HepG2 (cell line): ENCODE data around the gene ANKS4B. TPM values are rescaled to one million over a fixed set of nuclear protein-coding genes. Genes with fewer than 3 reads are reported as not detected.
A peak's percentile ranks its signal among the peaks of the same experiment; 100 is the strongest.

ENCODE experiments used
- ATF1 ChIP-seq: IDR thresholded peaks from 2 replicates; pipeline ENCODE4 v1.6.1; 2016; ENCODE audit warnings: mild to moderate bottlenecking, control low read depth
- BCL6 ChIP-seq: IDR thresholded peaks from 2 replicates; pipeline ENCODE4 v1.6.1; 2016; ENCODE audit warnings: missing genetic modification reagents, missing compliant biosample characterization
- EEA1 ChIP-seq: sonication (generic); formaldehyde crosslinking; IDR thresholded peaks from 2 replicates; pipeline ENCODE4 v1.5.1; 2020; ENCODE audit warnings: mild to moderate bottlenecking, missing genetic modification reagents, borderline replicate concordance
- IRF2 ChIP-seq: IDR thresholded peaks from 2 replicates; pipeline ENCODE4 v1.6.1; 2018; ENCODE audit warnings: missing genetic modification reagents, missing compliant biosample characterization
- JARID2 ChIP-seq: sonication (generic); formaldehyde crosslinking; IDR thresholded peaks from 2 replicates; pipeline ENCODE4 v1.8.1; 2023; ENCODE audit warnings: missing genetic modification reagents, inconsistent platforms; ENCODE audit not compliant: insufficient replicate concordance
- KAT8 ChIP-seq: IDR thresholded peaks from 2 replicates; pipeline ENCODE4 v1.6.1; 2016; ENCODE audit warnings: missing genetic modification reagents, missing compliant biosample characterization
- KLF9 ChIP-seq: IDR thresholded peaks from 2 replicates; pipeline ENCODE4 v1.6.1; 2016; ENCODE audit warnings: low read depth
- NFATC3 ChIP-seq: sonication (generic); formaldehyde crosslinking; IDR thresholded peaks from 2 replicates; pipeline ENCODE4 v1.5.1; 2020; ENCODE audit warnings: mild to moderate bottlenecking, missing genetic modification reagents
- NR0B2 ChIP-seq: sonication (generic); formaldehyde crosslinking; IDR thresholded peaks from 2 replicates; pipeline ENCODE4 v1.4.0; 2020; ENCODE audit warnings: mild to moderate bottlenecking, missing genetic modification reagents
- RNF2 ChIP-seq: fragments of 450-650 bp; conservative IDR thresholded peaks from 2 replicates; pipeline ENCODE4 v1.6.1; 2016; ENCODE audit warnings: low read depth
- SRSF9 ChIP-seq: fragments of 200-400 bp; formaldehyde crosslinking; IDR thresholded peaks from 2 replicates; pipeline ENCODE4 v1.6.1; 2018; ENCODE audit warnings: borderline replicate concordance, mild to moderate bottlenecking, low read depth, low read length; ENCODE audit not compliant: insufficient read depth, poor library complexity, severe bottlenecking
- TOPORS ChIP-seq: sonication (generic); formaldehyde crosslinking; IDR thresholded peaks from 2 replicates; pipeline ENCODE4 v1.8.0; 2023; ENCODE audit warnings: mild to moderate bottlenecking, missing genetic modification reagents
- WIZ ChIP-seq: sonication (generic); formaldehyde crosslinking; IDR thresholded peaks from 2 replicates; pipeline ENCODE4 v1.5.1; 2020; ENCODE audit warnings: mild to moderate bottlenecking, missing genetic modification reagents
- ZFAT ChIP-seq: sonication (generic); formaldehyde crosslinking; conservative IDR thresholded peaks from 2 replicates; pipeline ENCODE4 v1.8.1; 2023; ENCODE audit warnings: missing genetic modification reagents, inconsistent platforms
- ZNF337 ChIP-seq: sonication (generic); formaldehyde crosslinking; IDR thresholded peaks from 2 replicates; pipeline ENCODE4 v1.5.1; 2020; ENCODE audit warnings: missing genetic modification reagents, low read depth, mild to moderate bottlenecking, borderline replicate concordance
- ZNF33B ChIP-seq: sonication (generic); formaldehyde crosslinking; IDR thresholded peaks from 2 replicates; pipeline ENCODE4 v1.5.1; 2020; ENCODE audit warnings: mild to moderate bottlenecking, missing genetic modification reagents
- ZNF607 ChIP-seq: sonication (generic); formaldehyde crosslinking; IDR thresholded peaks from 2 replicates; pipeline ENCODE4 v1.5.1; 2020; ENCODE audit warnings: missing genetic modification reagents, mild to moderate bottlenecking, borderline replicate concordance
- polyA plus RNA-seq, 8 experiments: library from polyadenylated mRNA; depleted of rRNA in 3 of 8; stranded (reverse) in 7 of 8; unstranded in 1 of 8; fragments of >200 nt; fragmentation: Illumina TruSeq in 4 of 8; extraction: Trizol in 4 of 8; gene quantifications; 2 replicates each; pipeline versions ENCODE4 v1.2.1 to v1.2.3, GENCODE V29; 2011 to 2016; ENCODE audit warnings: low read depth in 4 of 8, missing spikeins in 1 of 8, mixed read lengths in 1 of 8; ENCODE audit not compliant: insufficient read depth in 1 of 8
- total RNA-seq, 5 experiments: library from RNA; depleted of rRNA; stranded (reverse); fragments of >200 nt; fragmentation: Illumina TruSeq; extraction: Trizol; gene quantifications; 2 replicates each; pipeline ENCODE4 v1.2.3, GENCODE V29; 2016; ENCODE audit warnings: low read depth in 1 of 5
- TF ChIP-seq, protein P1 (sequence below): sonication (generic); formaldehyde crosslinking; IDR thresholded peaks from 2 replicates; pipeline ENCODE4 v1.9.0; 2022; ENCODE audit warnings: low read depth, missing genetic modification reagents
- TF ChIP-seq, protein P2 (sequence below): sonication (generic); formaldehyde crosslinking; IDR thresholded peaks from 2 replicates; pipeline ENCODE4 v1.4.0; 2020; ENCODE audit warnings: mild to moderate bottlenecking, missing genetic modification reagents
- TF ChIP-seq, protein P3 (sequence below): sonication (generic); formaldehyde crosslinking; IDR thresholded peaks from 2 replicates; pipeline ENCODE4 v1.4.0; 2020; ENCODE audit warnings: low read depth, mild to moderate bottlenecking, missing genetic modification reagents
- TF ChIP-seq, protein P4 (sequence below): sonication (generic); formaldehyde crosslinking; IDR thresholded peaks from 2 replicates; pipeline ENCODE4 v1.4.0; 2020; ENCODE audit warnings: mild to moderate bottlenecking, missing genetic modification reagents

The ANKS4B gene
- total and polyA plus RNA-seq, 2 of the 13 experiments (the other 11 are each of a cell fraction or from before 2014, with no cell fraction given), result 6.5 to 30.0 TPM

- TF ChIP-seq, protein P1, sequence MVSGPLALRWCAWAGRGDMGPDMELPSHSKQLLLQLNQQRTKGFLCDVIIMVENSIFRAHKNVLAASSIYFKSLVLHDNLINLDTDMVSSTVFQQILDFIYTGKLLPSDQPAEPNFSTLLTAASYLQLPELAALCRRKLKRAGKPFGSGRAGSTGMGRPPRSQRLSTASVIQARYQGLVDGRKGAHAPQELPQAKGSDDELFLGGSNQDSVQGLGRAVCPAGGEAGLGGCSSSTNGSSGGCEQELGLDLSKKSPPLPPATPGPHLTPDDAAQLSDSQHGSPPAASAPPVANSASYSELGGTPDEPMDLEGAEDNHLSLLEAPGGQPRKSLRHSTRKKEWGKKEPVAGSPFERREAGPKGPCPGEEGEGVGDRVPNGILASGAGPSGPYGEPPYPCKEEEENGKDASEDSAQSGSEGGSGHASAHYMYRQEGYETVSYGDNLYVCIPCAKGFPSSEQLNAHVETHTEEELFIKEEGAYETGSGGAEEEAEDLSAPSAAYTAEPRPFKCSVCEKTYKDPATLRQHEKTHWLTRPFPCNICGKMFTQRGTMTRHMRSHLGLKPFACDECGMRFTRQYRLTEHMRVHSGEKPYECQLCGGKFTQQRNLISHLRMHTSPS (CRISPR knock-in tag), result peak; percentile 37; the same call in 1 of the 2 replicates
- no peak for TF ChIP-seq ZNF337 (CRISPR knock-in tag)
- TF ChIP-seq ZFAT (CRISPR knock-in tag), result no peak
- TF ChIP-seq KAT8 (CRISPR knock-in tag), result no peak
- TF ChIP-seq JARID2 (CRISPR knock-in tag), result no peak
- TF ChIP-seq, protein P2, sequence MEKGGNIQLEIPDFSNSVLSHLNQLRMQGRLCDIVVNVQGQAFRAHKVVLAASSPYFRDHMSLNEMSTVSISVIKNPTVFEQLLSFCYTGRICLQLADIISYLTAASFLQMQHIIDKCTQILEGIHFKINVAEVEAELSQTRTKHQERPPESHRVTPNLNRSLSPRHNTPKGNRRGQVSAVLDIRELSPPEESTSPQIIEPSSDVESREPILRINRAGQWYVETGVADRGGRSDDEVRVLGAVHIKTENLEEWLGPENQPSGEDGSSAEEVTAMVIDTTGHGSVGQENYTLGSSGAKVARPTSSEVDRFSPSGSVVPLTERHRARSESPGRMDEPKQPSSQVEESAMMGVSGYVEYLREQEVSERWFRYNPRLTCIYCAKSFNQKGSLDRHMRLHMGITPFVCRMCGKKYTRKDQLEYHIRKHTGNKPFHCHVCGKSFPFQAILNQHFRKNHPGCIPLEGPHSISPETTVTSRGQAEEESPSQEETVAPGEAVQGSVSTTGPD (CRISPR knock-in tag), result no peak
- TF ChIP-seq ZNF33B (CRISPR knock-in tag), result no peak
- no peak for TF ChIP-seq KLF9 (CRISPR knock-in tag)
- no peak for TF ChIP-seq NFATC3 (CRISPR knock-in tag)
- TF ChIP-seq, protein P3, sequence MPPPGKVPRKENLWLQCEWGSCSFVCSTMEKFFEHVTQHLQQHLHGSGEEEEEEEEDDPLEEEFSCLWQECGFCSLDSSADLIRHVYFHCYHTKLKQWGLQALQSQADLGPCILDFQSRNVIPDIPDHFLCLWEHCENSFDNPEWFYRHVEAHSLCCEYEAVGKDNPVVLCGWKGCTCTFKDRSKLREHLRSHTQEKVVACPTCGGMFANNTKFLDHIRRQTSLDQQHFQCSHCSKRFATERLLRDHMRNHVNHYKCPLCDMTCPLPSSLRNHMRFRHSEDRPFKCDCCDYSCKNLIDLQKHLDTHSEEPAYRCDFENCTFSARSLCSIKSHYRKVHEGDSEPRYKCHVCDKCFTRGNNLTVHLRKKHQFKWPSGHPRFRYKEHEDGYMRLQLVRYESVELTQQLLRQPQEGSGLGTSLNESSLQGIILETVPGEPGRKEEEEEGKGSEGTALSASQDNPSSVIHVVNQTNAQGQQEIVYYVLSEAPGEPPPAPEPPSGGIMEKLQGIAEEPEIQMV, result no peak
- no peak for TF ChIP-seq EEA1 (CRISPR knock-in tag)
- TF ChIP-seq ZNF607 (CRISPR knock-in tag), result no peak
- no peak for TF ChIP-seq TOPORS (CRISPR knock-in tag)
- 0 out of 2 replicates have a peak, but pooled peaks have one; percentile 11 for TF ChIP-seq NR0B2
- no peak for TF ChIP-seq RNF2
- no peak for TF ChIP-seq BCL6 (CRISPR knock-in tag)
- no peak for TF ChIP-seq IRF2 (CRISPR knock-in tag)
- TF ChIP-seq SRSF9, result no peak
- TF ChIP-seq, protein P4, sequence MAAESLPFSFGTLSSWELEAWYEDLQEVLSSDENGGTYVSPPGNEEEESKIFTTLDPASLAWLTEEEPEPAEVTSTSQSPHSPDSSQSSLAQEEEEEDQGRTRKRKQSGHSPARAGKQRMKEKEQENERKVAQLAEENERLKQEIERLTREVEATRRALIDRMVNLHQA (CRISPR knock-in tag), result no peak
- no peak for TF ChIP-seq ATF1 (CRISPR knock-in tag)
- TF ChIP-seq WIZ (CRISPR knock-in tag), result no peak
Measured at GRCh38 chr16:21185659-21186325, 47.7 kb upstream of the ANKS4B start (continued).
